NCI-H510A (cell line): ENCODE data around the gene TIFAB.

Experiments used
- DNase-seq: peaks from one replicate; lab custom pipeline; 2025; lab: John Stamatoyannopoulos, UW

TIFAB gene

DNA sequence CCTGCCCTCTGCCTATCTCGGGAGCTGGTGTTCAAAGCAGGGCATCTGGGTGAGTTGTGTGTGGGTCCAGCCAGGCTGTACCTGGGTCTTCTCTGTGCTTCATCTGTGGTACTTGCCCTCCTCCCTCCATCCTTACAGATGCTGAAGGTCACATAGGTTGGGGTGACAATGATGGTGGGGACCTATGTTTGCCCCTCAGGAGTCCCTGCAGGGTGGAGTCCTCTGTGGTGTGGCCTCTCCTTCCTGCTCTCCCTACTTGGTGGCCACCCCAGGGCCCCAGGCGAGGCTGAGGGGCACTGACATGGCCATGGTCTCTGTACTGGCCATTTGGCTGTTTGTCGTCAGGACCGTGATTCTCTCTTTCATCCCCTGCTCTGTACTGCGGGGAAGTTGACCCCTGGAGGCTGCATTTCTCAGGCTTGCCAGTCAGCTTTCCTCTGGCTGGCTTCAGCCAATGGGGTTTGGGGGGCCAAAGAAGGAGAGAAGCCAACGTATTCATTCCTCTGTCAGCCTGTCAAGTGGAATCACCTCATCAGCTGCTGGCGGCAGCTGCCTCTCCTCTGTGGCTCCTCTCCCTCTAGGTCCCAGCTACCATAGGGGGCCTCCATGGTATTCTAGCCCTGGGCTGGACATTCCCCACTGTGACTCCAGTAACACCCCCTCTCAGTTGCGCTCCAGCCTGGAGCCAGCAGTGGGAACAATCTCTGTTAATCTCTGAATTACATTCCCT, 9.6 kb downstream of the TIFAB start:
- DNase-seq: no peak

DNA sequence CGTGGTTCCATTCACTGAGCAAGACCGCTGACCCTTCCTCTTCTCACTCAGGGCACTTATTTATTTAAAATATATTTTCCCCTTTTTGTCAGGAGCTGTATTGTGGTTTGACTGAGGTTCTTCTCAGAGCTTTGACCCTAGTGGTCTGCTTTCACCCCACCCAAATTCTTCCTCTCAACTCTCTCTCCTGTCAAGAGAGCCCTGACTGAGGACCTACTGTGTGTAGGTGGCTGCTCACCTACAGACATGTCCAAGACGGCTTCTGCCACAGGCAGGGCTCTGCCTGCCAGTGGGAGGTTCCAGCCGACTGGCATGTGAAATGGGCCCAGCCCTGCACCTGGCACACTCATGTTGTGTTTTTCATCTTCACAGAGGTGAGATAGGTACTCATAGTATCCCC, 10.2 kb downstream of the TIFAB start:
- no peak for DNase-seq

DNA sequence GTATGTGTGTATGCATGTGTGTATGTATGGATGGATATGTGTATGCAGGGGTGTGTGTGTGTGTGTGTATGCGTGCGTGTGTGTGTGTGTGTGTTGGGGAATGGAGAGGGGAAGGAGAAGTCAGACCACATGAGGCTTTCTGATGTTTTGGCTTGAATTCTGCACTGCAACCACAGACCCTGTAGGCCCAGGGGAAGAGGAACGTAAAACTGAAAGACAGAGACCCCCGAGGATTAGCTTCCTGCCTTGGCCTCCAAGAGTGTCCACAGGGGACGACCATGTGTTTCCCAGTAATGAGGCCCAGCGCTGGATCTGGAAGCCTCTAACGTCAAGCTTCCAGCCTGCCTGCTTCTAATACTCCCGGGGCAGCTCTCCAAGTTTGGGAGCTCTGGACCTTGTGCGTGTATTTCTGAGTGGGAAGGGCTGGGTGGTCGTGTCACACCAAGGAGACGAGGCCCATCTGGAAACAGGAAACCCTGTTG, 10.8 kb downstream of the TIFAB start:
- no peak for DNase-seq

DNA sequence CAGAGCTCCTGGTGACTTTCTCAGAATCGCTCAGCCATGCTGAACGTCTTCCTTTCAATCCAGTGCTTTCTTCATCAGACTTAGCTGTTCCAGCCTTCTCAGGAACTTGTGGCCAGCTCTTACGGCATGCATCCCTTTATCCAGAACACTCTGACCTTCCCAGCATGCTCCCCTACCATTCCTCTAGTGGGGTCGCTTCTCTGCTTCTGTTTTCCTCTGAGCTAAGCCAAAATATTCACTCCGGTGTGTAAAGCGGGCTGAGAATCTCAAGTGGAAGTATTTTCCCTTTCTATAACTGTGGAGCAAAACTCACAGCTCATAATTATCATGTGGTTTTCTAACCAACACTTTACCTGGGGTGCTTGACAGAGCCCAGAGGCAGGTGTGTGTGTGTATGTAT, 11.2 kb downstream of the TIFAB start:
- DNase-seq: no peak

DNA sequence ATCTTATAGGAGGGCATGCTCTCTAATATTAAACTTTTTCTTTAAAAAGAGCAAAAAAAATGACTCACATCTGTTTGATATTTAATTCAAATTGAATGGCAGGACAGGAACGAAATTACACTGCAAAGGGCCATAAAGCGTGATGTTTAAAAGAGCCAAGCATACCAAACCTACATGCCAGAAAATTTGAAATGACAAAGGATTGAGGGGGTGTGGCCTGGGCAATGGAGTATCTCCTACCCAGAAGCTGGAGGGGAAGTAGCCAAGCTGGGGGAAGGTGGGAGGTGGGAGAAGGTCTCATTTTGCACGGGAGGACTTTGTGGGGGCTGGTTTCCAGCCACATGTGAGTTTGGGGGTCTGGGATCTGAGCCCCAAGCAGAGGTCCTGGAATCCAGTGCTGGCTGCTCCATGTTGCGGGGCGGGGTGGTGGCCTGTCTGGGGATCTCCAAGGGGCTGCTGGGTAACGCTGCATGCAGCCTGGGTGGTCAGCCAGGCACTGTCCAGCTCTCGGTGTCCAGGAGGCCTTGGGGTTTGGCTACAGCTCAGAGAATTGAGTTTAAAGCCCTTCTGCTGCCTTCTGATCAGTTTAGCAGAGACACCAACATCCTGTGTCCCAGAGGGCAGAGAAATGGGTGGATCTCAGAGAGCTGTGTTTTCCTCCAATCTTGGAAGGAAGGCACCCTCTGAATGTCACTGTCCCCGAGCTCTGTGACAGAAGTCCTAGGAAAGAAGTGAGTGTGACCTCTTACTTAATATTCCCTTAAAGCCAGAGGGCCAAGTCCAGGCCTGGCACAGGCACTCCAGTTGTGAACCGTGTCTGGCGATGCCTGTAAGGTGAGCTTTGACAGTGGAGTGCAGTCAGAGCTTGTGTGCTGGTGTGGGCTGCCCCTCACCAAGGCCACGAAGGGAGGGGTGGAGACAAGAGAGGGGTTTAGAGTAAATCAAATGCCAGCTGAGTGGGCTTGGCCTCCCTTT, 12.6 kb downstream of the TIFAB start:
- DNase-seq: no peak

DNA sequence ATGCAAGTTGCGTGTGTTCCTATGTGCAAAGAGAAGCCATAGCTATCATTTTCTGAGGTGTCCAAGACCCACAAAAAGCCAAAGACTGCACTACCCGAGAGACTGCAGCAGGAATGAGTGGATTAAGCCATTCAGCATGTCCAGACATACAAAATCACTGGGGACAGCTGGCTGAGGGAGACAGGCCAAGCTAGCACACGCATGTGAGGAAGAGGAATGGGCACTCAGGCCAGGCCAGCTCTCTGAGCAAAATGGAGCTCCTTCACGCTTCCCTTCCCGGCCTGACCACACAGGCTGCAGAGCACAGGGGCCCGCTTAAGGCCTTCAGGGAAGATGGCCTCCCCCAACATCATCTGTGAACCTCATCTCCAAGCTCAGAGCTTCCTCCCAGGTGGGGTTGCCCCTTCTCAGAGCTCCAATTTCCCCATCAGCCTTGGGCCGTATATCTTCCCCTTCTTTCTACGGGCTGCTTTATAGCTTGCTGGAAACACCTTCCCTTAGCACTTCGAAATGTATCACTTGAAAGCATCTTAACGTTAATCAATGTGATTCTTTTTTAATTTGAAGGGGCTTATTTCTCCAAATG, 13.4 kb downstream of the TIFAB start:
- DNase-seq: no peak

DNA sequence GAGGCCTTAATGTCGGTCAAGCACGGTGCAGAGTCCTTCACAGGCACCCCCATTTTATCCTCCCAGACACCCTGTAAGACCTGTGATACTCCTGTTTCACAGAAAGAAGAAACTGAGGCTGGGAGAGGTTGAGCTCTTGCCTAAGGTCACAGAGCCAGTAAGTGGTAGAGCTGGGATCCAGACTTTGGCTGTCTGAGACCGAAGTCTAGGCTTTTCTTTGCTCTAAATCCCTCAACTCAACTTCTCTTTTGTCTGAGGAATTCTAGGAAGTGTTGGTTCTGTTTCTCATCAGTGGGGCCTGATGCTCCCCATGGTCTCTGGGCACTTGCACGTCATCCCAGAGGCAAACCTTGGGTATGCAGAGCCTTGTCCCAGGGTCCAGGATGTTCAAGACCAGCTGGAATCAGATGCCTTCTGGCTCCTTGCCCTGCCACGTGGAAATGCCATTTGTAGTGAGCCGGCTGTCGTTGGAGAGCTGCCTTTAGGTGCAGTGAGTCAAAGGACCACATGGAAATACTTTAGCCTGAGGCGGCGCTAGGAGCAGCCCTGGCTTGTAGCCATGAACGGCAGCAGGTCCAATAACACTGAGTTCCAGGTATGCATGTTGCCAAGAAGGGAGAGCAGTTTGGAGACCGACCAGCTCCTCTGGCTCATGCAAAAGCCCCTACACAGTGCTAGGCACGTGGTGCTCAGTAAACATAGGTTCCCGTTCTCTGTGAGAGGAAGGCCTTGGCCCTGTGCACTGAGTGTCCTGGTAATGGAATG, 14.2 kb downstream of the TIFAB start:
- no peak for DNase-seq

DNA sequence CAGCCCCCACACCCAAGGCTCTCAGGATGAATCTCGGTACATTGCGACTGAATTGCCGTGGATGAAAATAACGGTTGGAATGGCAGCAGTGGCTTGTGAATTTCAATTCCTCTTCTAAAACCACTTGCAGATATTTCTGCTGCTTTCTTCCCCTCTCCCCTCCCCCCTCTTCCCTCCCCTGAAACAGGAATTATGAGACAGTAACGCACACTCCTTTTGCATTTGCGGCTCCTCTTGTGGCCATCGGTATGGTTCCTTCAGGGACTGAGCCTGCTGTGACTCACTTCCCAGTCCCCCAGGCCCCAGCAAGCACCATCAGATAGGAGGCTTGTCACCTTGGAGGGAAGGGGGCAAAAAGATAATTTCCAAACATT, 14.7 kb downstream of the TIFAB start:
- DNase-seq: no peak

DNA sequence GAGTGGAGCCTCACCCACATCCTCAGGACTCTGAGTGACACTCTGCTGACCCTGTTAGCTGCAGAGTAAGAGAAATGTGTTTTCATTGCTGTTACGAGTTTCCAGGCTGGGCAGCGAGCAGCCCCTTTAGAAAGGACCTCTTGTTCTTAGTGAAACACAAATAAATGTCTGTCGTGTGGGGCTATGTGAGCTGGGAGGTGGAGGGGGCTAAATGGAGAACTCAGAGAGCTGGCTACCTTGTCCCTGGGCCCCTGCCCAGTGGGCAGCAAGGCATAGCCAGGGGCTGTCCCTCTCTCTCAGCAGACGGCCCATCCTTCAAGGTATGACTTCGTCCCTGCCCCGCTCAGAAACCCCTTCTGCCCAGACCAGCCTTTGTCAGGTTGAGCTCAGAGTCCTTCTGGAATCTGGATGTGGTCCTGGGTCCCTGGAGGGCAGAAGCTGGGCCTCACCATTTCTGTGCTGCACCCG, 15.2 kb downstream of the TIFAB start:
- no peak for DNase-seq

DNA sequence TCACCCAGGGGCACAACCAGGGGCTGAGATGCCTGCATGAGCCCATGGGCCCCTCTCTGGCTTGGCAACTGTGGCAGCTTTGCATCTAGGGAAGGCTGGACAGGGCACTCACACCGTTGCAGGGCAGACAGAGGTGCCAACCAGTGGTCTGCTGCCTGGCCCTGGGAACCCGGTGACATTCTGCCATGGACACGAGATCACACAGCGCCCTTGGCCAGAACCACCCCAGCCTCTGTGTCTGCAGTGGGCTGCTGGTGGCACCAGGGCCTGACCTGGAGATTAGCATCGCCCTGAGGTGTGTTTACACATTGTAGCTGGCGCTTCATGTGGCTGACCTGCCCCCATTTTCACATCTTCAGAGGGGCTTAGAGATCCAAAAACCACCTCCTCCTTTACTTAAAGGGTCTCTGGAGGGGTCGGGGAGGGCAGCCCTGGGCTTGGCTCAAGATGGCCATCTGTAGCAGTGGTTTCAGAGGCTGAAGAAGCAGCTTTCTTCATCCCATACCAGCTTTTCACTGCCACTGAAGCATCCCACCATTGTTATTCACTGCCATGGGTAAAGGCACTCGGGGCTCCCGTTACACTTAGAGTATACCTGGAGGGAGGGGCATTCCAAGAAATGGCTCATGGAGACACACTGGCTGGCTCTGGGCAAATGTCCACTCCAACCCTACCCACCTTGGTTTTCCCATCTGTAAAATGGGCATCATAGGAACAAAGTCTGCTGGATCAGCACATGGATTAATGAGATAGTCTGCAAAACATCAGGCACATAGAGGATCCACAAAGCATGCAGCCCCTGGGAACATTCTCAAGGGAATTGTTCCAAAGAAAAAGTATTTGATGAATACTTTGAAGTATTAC, 16.5 kb downstream of the TIFAB start:
- no peak for DNase-seq

DNA sequence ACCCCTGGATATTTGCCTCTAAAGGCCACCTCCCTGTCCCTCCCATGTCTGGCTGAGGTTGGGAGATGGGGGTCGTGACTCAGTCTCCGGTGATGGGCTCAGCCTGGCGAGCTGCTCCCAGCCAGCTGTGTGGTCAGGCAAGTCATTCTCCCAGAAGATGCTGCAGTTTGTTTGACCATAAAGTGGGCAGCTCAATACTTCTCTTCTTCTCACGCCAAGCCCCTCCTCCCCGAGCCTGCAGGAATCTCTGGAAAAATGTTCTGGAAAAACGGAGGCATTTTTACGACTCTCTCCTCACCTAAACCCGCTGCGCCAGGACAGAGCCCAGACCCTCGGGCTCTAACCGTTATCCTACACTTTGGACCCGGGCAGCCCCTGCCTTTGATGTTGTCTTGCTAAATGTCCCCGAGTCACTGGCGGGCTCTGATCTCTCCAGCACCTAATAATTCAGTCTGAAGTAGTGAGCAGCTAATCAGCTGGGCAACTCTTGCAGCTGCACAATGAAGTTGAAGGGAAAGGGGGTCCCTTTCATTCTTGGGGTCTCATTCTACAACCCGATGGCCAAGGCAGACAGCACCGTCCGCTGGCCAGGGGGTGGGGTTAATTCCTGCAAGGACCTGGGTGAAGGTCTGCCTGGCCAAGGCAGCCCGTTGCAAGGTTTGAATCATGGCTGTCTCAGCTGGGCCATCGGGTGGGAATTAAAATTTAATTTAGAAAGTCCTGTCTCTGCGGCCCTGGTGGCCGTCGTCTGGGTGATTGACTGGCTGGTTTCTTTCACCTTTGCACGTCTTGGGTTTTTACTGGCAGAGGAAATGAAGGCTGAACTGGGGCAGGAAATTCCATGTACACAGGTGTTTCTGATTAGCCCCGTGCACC, 17.3 kb downstream of the TIFAB start:
- no peak for DNase-seq

DNA sequence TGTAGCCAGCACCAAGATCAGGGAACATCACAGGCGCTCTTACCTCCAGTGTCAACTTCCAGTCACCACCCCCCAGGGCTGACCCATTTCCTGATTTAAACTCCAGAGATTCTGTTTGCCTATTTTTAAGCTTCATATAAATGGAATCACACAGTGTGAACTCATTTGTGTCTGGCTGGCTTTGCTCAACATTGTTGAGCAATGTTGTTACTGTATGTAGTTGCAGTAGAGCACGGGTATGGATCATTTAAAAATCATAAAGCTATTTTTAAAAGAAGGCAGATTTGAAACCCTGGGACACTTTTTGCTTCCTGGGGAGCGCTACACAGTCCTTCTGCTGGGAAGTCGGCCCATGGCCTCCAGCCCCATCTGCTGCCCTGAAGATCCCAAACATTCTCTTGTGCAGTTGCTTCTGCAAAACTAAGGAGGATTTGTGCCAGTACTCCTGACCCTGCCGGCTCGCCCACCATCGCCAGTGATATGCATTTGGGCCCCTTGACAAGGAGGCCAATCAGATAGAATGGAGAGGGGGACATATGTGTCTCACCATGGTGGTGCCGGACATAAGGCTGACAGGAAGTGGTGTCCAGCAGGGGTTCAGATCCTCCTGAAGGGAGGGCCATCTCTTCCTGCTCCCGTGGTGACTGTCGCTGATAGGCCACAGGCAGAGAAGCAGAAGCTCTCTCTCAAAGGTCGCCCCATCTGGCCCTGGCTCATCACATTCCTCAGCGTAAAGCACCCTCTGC, 18.3 kb downstream of the TIFAB start:
- no peak for DNase-seq

DNA sequence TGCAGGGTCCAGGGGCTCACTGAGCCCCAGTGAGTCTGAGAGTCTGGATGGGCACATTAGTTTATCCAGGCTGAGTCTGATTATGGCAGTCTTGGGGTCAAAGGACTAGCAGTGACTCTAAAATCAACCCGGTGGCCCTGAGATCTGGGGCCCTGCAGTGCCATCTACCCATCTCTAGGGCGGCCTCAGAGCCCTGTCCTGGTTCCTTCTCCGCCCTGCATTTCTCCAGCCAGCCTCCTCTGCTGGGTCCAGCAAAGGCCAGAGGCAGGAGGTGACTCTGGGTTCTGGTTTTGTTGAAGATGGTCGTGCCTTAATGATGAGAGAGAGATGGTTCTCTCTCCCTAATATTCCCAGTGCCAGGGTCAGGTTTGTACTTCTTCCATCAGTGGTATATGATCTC, 20.0 kb downstream of the TIFAB start:
- DNase-seq: no peak

DNA sequence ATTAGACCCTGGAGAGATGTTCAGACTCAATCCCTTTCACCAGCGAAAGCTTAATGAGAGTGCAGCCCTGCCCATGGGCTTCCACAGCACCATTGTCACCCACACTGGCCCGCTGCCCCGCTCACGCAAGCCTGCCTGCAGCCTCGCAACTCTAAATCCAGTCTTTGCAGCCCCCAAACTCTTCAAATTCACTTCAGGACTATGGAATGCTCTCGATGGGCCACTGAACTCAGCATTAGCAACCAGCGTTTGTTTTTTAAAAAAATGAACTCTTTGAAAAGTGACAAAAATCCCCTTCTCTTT, 22.1 kb downstream of the TIFAB start:
- no peak for DNase-seq

DNA sequence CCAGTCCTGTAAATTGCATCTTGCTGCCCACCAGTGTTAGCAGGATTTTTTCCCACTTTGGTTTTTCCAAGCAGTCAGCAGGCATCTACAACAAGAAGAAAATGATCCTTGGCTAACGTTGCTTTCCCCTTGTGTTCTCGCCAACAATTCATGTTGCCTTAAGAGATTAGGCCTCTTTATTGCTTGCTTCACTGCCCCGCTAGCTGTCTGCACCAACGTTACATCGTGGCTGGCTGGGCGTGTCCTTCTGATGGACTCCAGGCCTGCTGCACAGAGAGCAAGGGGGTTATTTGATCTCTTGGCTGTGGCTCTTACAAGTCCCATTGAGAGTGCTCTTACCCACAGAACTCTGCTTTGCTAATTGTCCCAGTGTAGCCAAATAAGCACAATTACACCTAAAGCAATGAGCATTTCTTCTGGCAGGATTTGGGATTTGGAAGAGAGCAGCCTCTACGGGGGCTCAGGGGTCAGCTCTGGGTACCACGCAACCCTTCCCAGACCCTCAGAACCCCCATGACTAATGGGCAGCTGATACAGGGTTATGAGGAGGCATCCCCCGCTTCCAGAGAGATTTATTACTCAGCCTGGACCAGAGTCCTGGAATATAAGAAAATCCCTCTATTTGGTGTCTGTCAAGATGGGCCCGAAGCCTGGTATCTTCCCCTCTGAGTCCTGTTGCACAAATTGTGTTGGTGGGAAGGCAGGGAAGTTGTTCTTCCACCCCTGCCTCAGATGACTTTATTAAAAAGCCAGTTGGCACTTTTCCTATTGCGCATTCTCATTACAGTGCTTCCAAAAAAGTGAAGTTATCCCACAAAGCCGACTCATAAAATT, 22.6 kb downstream of the TIFAB start:
- no peak for DNase-seq

DNA sequence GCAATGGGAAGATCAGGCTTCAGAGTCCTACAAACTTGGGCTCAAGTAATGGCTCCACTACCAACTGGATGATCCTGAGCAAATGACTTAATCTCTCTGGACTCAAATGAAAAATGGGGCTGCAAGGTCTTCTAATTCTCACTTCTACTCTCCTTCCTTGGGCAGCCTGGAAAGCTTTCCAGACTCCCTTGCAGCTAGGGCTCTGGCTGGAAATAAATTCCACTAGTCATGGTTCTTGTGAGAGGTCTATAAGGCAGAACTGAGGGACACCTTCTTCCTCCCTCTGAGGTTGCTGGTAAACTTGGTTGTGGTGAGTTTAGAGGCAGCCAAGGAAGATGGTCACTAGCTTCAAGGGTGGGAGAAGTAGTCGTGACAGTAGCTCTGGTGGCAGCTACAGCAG, 23.6 kb downstream of the TIFAB start:
- DNase-seq: no peak

DNA sequence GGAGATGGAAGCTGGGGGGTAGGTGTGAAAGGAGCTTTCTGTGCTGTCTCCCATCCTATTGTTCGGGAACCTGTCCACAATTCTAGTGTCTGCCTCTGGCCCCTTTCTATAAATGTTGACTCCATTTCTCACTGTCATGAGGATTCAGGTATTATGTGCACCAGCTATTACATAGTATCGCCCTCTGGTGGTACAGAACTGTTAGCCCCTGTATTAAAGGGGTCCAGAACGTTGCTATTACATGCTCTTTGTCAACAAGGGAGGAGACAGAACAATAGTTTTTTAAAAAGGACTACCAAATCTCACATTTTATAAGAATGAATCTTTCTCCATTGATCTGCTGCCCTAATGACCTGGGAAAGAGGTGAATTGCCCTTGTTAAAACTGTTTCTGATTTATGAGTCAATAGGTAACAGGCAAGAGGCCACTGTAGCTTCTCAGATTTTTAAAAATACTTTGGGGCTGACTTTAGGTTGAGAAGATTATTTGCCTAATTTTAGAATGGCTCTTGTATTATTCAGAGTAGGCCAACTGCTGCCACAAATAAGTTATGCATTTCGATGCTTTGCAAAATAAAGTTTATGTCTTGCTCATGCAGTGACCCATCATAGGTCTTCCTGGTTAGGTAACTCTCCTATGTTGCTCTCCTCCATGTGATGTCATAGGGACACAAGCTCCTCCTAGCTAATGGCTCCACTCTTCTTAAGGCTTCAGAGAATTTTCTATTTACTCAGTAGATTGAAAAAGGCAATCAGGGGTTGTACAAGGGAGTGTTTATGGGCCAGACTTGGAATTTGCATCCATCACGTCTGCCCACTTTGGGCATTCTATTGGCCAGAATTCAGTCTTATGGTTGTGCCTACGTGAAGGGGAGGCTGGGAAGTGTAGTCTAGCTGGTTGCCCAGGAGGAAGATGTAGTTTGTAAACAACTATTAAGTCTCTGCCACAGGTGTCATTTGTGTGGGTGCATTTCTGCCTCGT, 25.8 kb downstream of the TIFAB start:
- DNase-seq: no peak
